GM12878 (cell line): ENCODE results near the gene CLRN1. TPM values are rescaled to one million over a fixed set of nuclear protein-coding genes. Genes with fewer than 3 reads are reported as not detected.

Experiments used
- ATAC-seq: fragments of 200-7000 bp; cut with Tn5 transposase; 3 replicates; pipeline ENCODE4 v1.9.1; 2020; ENCODE audit warnings: mild to moderate bottlenecking, moderate library complexity
- BruUV-seq: library from RNA; stranded (reverse); fragments of 400-500 nt; replicated peaks from 2 replicates; lab custom pipeline; 2021; lab: Mats Ljungman, UMichigan
- CTCF ChIA-PET: fragments of 300-600 bp; sonication (Branson Sonifier 250); formaldehyde crosslinking; extraction: SDS; loops from one replicate; lab custom pipeline; 2021; ENCODE audit warnings: inconsistent platforms; lab: Yijun Ruan, JAX
- POLR2A ChIA-PET: fragments of 350-600 bp; formaldehyde crosslinking; extraction: SDS; loops from one replicate; lab custom pipeline; 2021; ENCODE audit warnings: inconsistent platforms; lab: Charles Lee
- RAD21 ChIA-PET: fragments of 300-600 bp; sonication (Branson Sonifier 250); formaldehyde crosslinking; loops from one replicate; lab custom pipeline; 2023; ENCODE audit warnings: antibody characterized with exemption; ENCODE audit not compliant: unreplicated experiment; lab: Charles Lee
- SMC1A ChIA-PET: fragments of 300-600 bp; sonication (Branson Sonifier 250); formaldehyde crosslinking; loops from one replicate; lab custom pipeline; 2023; ENCODE audit not compliant: unreplicated experiment, uncharacterized antibody; lab: Charles Lee
- DNase-seq: peaks from one replicate; pipeline ENCODE4 v3.0.0-alpha.2; 2011; ENCODE audit warnings: low read depth, low spot score
- FAIRE-seq: peaks from 3 replicates; lab custom pipeline; 2011; peaks lifted over from hg19 to GRCh38; lab: Jason Lieb, UNC
- H2AFZ ChIP-seq: 2 replicates; pipeline ENCODE4 v1.6.0; 2011; ENCODE audit warnings: low read depth, low read length, control low read depth; ENCODE audit not compliant: control insufficient read depth
- H3K27ac ChIP-seq: 2 replicates; pipeline ENCODE4 v1.5.1; 2011; ENCODE audit warnings: control low read depth; ENCODE audit not compliant: control insufficient read depth, insufficient read depth
- H3K27me3 ChIP-seq, 2 experiments: replicated peaks in 1 of 2; 2 replicates each; pipeline versions ENCODE4 v1.6.0 to v1.6.1; 2011; ENCODE audit warnings: low read length in 1 of 2; ENCODE audit not compliant: control insufficient read depth in 2 of 2, insufficient read depth in 2 of 2
- H3K36me3 ChIP-seq, 2 experiments: 2 replicates each; pipeline ENCODE4 v1.5.1; 2011; ENCODE audit warnings: low read length in 1 of 2; ENCODE audit not compliant: control insufficient read depth in 2 of 2, insufficient read depth in 2 of 2
- H3K4me1 ChIP-seq: 2 replicates; pipeline ENCODE4 v1.6.1; 2011; ENCODE audit warnings: mild to moderate bottlenecking, low read length, moderate library complexity, mixed read lengths; ENCODE audit not compliant: control insufficient read depth, insufficient read depth
- H3K4me2 ChIP-seq: 2 replicates; pipeline ENCODE4 v1.6.0; 2011; ENCODE audit warnings: control low read depth; ENCODE audit not compliant: control insufficient read depth, insufficient read depth
- H3K4me3 ChIP-seq: fragments of 200-600 bp; sonication (generic); 2 replicates; pipeline ENCODE4 v1.5.1; 2016
- H3K79me2 ChIP-seq: 2 replicates; pipeline ENCODE4 v1.6.0; 2011; ENCODE audit warnings: low read length; ENCODE audit not compliant: control insufficient read depth, insufficient read depth
- H3K9ac ChIP-seq: 2 replicates; pipeline ENCODE4 v1.8.0; 2011; ENCODE audit warnings: low read length, control low read depth, mixed read lengths; ENCODE audit not compliant: control insufficient read depth, insufficient read depth
- H3K9me3 ChIP-seq: replicated peaks from 3 replicates; pipeline ENCODE4 v1.5.1; 2011; ENCODE audit warnings: mild to moderate bottlenecking, low read length; ENCODE audit not compliant: control insufficient read depth, insufficient read depth
- H4K20me1 ChIP-seq: 2 replicates; pipeline ENCODE4 v1.6.0; 2011; ENCODE audit not compliant: control insufficient read depth, insufficient read depth
- POLR2AphosphoS5 ChIP-seq: IDR thresholded peaks from 2 replicates; pipeline ENCODE4 v1.6.1; 2011; ENCODE audit warnings: mild to moderate bottlenecking, low read length, inconsistent platforms
- WGBS: methylation state at CpG from one replicate; pipeline ENCODE4 v1.1.6; 2016; ENCODE audit warnings: low lambda C conversion rate; ENCODE audit not compliant: insufficient replicate concordance, insufficient coverage; ENCODE audit errors: missing lambda C conversion rate; 5-methylcytosine and 5-hydroxymethylcytosine counted together
- in situ Hi-C: fragments of 300-500 bp; cut with MboI; formaldehyde crosslinking; loops from 9 replicates; pipeline ENCODE4 v1.14.3; 2018; ENCODE audit warnings: mixed read lengths
- intact Hi-C: fragments of 100-400 bp; cut with micrococcal nuclease; formaldehyde crosslinking; loops from one replicate; pipeline ENCODE4 v1.14.2; 2022; ENCODE audit not compliant: unreplicated experiment
- polyA plus RNA-seq, 11 experiments: library from polyadenylated mRNA; depleted of rRNA in 4 of 11; unstranded in 6 of 11; stranded (reverse) in 5 of 11; fragments of >200 nt; fragmentation: Nextera tagmentation in 4 of 11; fragmentation: Illumina TruSeq in 1 of 11; extraction: Ambion mirVana in 4 of 11; extraction: Trizol in 1 of 11; gene quantifications; 1 replicate in 1 of 11; 2 replicates in 10 of 11; pipeline versions ENCODE4 v1.2.1 to v1.2.3, GENCODE V29; 2011 to 2016; ENCODE audit warnings: inconsistent platforms in 2 of 11, missing spikeins in 2 of 11, low read depth in 1 of 11
- total RNA-seq, 4 experiments: library from RNA; depleted of rRNA in 3 of 4; stranded (reverse); fragments of >200 nt in 3 of 4; fragmentation: Illumina TruSeq in 1 of 4; extraction: Trizol in 1 of 4; gene quantifications; 2 replicates each; pipeline versions ENCODE4 v1.2.1 to v1.2.3, GENCODE V29; 2013 to 2021
- TF ChIP-seq, protein P1 (sequence below): IDR thresholded peaks from 2 replicates; pipeline ENCODE4 v1.6.1; 2012; ENCODE audit warnings: low read depth, low read length, improper control_type of control experiment
- TF ChIP-seq, protein P2 (sequence below): IDR thresholded peaks from 2 replicates; pipeline ENCODE4 v1.6.1; 2011; ENCODE audit warnings: low read depth, low read length, improper control_type of control experiment, borderline replicate concordance
- TF ChIP-seq, protein P3 (sequence below): fragments of 450-650 bp; IDR thresholded peaks from 2 replicates; pipeline ENCODE4 v1.6.1; 2017; ENCODE audit warnings: antibody characterized with exemption, mild to moderate bottlenecking, moderate library complexity

The CLRN1 gene
- total and polyA plus RNA-seq, 10 of the 15 experiments (the other 5 are each of a cell fraction or from before 2014, with no cell fraction given) = not detected

DNA sequence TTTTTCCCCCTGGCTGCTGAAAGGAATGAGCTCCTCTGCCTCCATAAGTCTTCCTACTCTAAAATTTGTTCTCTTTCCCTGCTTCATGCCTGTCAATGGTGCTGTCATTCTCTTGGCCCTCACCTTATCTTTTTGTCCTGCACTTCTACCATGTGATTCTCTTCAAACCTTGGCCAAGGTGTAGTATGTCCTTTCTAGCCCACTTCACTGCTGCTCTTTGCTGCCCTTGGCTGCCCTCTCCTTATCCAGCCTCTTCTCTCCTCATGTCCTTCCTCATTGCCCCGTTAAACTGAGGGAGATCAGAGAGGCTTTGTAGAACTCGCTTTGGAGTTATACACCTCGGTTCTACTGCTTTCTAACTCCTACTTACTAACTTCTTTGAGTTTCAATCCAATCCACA is 87.0 kb downstream of the CLRN1 start:
- H3K9ac ChIP-seq = no peak overlapping the region
- 2% methylated on average over 3 of the region's 3 CpGs for WGBS
- no peaks in the 10 kb centered on the region for H3K36me3 ChIP-seq
- no peak overlapping the region for H3K4me3 ChIP-seq
- ChIA-PET SMC1A (no interaction called here), CTCF (interaction anchor here (0.6 kb wide), 1 partner anchor 827 kb away, joined by 3 read pairs; no protein-coding TSS in a partner anchor), POLR2A (no interaction called here), RAD21 (no interaction called here)
- no peaks in the 10 kb centered on the region for H4K20me1 ChIP-seq
- H3K27me3 ChIP-seq = peaks cover 1 to 3% of the 10 kb centered on the region in 2 experiments; a peak in 1 of 4 replicates
- H3K79me2 ChIP-seq = no peaks in the 10 kb centered on the region
- H3K9me3 ChIP-seq = no peaks in the 10 kb centered on the region
- in situ Hi-C loops (no loop called here), intact Hi-C loops (no loop called here)
- ATAC-seq (no peak), FAIRE-seq (no peak), DNase-seq (no peak)
- TF ChIP-seq, protein P1, sequence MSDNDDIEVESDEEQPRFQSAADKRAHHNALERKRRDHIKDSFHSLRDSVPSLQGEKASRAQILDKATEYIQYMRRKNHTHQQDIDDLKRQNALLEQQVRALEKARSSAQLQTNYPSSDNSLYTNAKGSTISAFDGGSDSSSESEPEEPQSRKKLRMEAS = no peak
- TF ChIP-seq, protein P2, sequence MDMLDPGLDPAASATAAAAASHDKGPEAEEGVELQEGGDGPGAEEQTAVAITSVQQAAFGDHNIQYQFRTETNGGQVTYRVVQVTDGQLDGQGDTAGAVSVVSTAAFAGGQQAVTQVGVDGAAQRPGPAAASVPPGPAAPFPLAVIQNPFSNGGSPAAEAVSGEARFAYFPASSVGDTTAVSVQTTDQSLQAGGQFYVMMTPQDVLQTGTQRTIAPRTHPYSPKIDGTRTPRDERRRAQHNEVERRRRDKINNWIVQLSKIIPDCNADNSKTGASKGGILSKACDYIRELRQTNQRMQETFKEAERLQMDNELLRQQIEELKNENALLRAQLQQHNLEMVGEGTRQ = no peak
- TF ChIP-seq, protein P3, sequence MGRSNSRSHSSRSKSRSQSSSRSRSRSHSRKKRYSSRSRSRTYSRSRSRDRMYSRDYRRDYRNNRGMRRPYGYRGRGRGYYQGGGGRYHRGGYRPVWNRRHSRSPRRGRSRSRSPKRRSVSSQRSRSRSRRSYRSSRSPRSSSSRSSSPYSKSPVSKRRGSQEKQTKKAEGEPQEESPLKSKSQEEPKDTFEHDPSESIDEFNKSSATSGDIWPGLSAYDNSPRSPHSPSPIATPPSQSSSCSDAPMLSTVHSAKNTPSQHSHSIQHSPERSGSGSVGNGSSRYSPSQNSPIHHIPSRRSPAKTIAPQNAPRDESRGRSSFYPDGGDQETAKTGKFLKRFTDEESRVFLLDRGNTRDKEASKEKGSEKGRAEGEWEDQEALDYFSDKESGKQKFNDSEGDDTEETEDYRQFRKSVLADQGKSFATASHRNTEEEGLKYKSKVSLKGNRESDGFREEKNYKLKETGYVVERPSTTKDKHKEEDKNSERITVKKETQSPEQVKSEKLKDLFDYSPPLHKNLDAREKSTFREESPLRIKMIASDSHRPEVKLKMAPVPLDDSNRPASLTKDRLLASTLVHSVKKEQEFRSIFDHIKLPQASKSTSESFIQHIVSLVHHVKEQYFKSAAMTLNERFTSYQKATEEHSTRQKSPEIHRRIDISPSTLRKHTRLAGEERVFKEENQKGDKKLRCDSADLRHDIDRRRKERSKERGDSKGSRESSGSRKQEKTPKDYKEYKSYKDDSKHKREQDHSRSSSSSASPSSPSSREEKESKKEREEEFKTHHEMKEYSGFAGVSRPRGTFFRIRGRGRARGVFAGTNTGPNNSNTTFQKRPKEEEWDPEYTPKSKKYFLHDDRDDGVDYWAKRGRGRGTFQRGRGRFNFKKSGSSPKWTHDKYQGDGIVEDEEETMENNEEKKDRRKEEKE = no peak
- no peak for TF ChIP-seq POLR2AphosphoS5
- H3K4me2 ChIP-seq = no peak overlapping the region
- no TSS peak for BruUV-seq
- no peaks in the 10 kb centered on the region for H3K4me1 ChIP-seq
- H3K27ac ChIP-seq = no peak overlapping the region
- no peak overlapping the region for H2AFZ ChIP-seq
